OCI-LY3 (cell line): ENCODE results near the gene LRCH1.
A peak's percentile ranks its signal among the peaks of the same experiment; 100 is the strongest.

Source experiments
- H2AFZ ChIP-seq: fragments of 200-600, 300-600 bp; shearing (Covaris generic); 2 replicates; pipeline ENCODE4 v1.6.0; 2014; ENCODE audit warnings: antibody characterized with exemption, low read depth, low read length
- H3K27ac ChIP-seq: fragments of 200-600, 300-600 bp; sonication (generic); 2 replicates; pipeline ENCODE4 v1.5.1; 2014; ENCODE audit warnings: mild to moderate bottlenecking, low read length, moderate library complexity, mixed read lengths
- H3K27me3 ChIP-seq: fragments of 200-600, 300-600 bp; sonication (generic); 2 replicates; pipeline ENCODE4 v1.6.1; 2014; ENCODE audit warnings: low read depth, low read length, mixed read lengths
- H3K36me3 ChIP-seq: fragments of 200-600, 300-600 bp; sonication (generic); replicated peaks from 2 replicates; pipeline ENCODE3; 2014; ENCODE audit warnings: low read depth, low read length, mixed read lengths
- H3K4me1 ChIP-seq: fragments of 300-600, 200-600 bp; sonication (generic); 2 replicates; pipeline ENCODE4 v1.6.1; 2014; ENCODE audit warnings: low read length, mixed read lengths
- H3K4me2 ChIP-seq: fragments of 200-600, 300-600 bp; sonication (generic); 2 replicates; pipeline ENCODE4 v1.6.1; 2014; ENCODE audit warnings: low read length, mixed read lengths
- H3K4me3 ChIP-seq: fragments of 300-600, 200-600 bp; sonication (generic); 2 replicates; pipeline ENCODE4 v1.5.1; 2014; ENCODE audit warnings: antibody characterized with exemption, mild to moderate bottlenecking, low read length, moderate library complexity
- H3K79me2 ChIP-seq: fragments of 300-600, 200-600 bp; shearing (Covaris generic); 2 replicates; pipeline ENCODE4 v1.6.1; 2014; ENCODE audit warnings: mild to moderate bottlenecking, low read length, mixed read lengths
- H3K9ac ChIP-seq: fragments of 300-600, 200-600 bp; shearing (Covaris generic); 2 replicates; pipeline ENCODE4 v1.6.0; 2014; ENCODE audit warnings: mild to moderate bottlenecking, low read length, moderate library complexity
- H3K9me3 ChIP-seq: fragments of 200-600, 300-600 bp; shearing (Covaris generic); 2 replicates; pipeline ENCODE4 v1.6.1; 2014; ENCODE audit warnings: low read length, mixed read lengths; ENCODE audit not compliant: insufficient read depth
- H4K20me1 ChIP-seq: fragments of 200-600, 300-600 bp; sonication (generic); 2 replicates; pipeline ENCODE4 v1.6.1; 2016; ENCODE audit warnings: low read length, mixed read lengths; ENCODE audit not compliant: insufficient read depth
- EZH2phosphoT487 ChIP-seq: fragments of 200-600 bp; shearing (Covaris generic); IDR thresholded peaks from 2 replicates; pipeline ENCODE4 v1.6.1; 2018; ENCODE audit warnings: antibody characterized with exemption, mixed run types, low read depth
- TF ChIP-seq, protein P1 (sequence below): fragments of 200-600, 300-600 bp; sonication (generic); IDR thresholded peaks from 2 replicates; pipeline ENCODE4 v1.5.1; 2014; ENCODE audit warnings: antibody characterized with exemption, low read length, low read depth

Gene LRCH1

DNA sequence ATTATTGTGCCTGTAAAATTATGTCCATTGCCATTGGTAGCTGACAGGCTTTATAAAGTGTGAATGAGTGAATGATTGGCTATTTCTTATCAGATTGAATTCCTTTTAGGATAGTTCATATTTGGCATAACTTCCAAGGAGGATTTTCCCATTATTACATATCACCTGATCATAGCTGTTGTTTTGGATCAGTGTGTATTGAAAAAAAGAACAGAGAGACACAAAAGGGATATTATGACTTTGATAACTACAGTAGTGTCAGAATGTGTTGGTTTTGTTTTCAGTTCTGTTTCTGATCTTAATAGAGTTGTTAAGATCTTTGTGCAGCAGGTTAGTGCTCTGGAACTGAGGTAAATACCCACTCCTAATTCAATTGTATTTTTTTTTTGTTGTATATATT is 103.8 kb downstream of the LRCH1 start:
- H4K20me1 ChIP-seq = no peaks in the 10 kb centered on the region
- peak overlapping the region; percentile 16; the same call in 1 of the 2 replicates for H3K27ac ChIP-seq
- no peaks in the 10 kb centered on the region for H3K27me3 ChIP-seq
- peak overlapping the region; percentile 53 for H3K4me2 ChIP-seq
- no peak overlapping the region for H3K4me3 ChIP-seq
- H3K9me3 ChIP-seq = no peaks in the 10 kb centered on the region
- peaks cover 42% of the 10 kb centered on the region for H3K4me1 ChIP-seq
- peaks cover 7% of the 10 kb centered on the region for H3K36me3 ChIP-seq
- TF ChIP-seq, protein P1, sequence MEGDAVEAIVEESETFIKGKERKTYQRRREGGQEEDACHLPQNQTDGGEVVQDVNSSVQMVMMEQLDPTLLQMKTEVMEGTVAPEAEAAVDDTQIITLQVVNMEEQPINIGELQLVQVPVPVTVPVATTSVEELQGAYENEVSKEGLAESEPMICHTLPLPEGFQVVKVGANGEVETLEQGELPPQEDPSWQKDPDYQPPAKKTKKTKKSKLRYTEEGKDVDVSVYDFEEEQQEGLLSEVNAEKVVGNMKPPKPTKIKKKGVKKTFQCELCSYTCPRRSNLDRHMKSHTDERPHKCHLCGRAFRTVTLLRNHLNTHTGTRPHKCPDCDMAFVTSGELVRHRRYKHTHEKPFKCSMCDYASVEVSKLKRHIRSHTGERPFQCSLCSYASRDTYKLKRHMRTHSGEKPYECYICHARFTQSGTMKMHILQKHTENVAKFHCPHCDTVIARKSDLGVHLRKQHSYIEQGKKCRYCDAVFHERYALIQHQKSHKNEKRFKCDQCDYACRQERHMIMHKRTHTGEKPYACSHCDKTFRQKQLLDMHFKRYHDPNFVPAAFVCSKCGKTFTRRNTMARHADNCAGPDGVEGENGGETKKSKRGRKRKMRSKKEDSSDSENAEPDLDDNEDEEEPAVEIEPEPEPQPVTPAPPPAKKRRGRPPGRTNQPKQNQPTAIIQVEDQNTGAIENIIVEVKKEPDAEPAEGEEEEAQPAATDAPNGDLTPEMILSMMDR = no peak
- no peak for TF ChIP-seq EZH2phosphoT487
- no peak overlapping the region for H2AFZ ChIP-seq
- H3K9ac ChIP-seq = no peak overlapping the region
- peaks cover 55% of the 10 kb centered on the region for H3K79me2 ChIP-seq

DNA sequence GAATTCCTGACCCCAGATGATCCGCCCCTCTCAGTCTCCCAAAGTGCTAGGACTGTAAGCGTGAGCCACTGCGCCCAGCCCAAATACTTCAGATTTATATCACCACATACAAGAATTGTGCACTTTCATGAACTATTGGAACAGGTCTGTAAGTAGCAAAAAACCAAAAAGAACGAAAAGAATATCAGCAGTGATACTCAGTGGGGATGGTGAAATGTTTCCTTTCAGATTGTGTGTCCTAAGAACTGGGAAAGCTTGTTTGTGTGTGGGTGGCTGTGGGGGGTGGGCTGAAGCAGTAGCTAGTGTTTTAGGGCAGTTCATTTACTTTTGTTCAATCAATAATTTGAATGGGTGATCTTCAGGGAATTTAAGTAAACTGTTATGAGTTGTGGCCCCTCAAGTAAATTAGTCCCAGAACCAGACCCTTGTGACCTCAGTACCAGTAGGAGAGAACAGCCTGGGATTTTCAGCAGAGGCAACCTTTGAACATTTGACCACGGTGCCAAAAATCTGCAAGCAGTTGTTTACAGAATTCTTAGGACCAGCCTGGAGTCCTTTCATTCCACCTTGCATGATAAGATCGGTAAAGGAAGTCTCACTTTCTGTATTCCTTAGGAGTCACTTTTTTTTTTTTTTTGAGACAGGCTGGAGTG is 106.6 kb downstream of the LRCH1 start:
- Histone ChIP-seq H2AFZ (no peak overlapping the region), H3K36me3 (no peaks in the 10 kb centered on the region), H3K4me2 (no peak overlapping the region), H3K27me3 (no peaks in the 10 kb centered on the region), H3K4me3 (no peak overlapping the region), H3K27ac (no peak overlapping the region), H4K20me1 (no peaks in the 10 kb centered on the region), H3K9me3 (no peaks in the 10 kb centered on the region), H3K4me1 (peaks cover 69% of the 10 kb centered on the region), H3K79me2 (peaks cover 74% of the 10 kb centered on the region), H3K9ac (no peak overlapping the region)
- TF ChIP-seq, protein P1 = no peak
- TF ChIP-seq EZH2phosphoT487 = no peak

DNA sequence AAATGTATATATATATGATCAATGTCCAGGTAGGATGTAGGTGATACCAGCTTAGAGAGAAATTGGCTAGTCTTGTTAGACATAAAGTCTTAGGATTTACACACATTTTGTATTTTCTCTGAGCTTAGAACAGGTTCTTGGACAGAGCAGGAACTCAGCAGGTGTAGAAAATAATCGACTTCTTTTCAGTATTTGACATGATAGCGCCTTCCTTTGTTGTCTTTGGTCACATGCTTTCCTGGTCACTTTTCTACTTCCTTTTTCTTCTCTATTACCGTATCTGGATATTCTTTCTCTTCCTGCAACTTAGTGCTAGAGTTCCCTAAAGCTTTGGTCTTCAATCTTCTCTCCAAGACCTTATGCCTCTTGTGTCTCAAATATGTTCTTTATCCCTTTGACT is 107.4 kb downstream of the LRCH1 start:
- Histone ChIP-seq H3K27me3 (no peaks in the 10 kb centered on the region), H2AFZ (no peak overlapping the region), H3K79me2 (peaks cover 82% of the 10 kb centered on the region), H3K4me1 (peaks cover 74% of the 10 kb centered on the region), H3K27ac (no peak overlapping the region), H3K4me3 (no peak overlapping the region), H3K36me3 (no peaks in the 10 kb centered on the region), H3K9ac (no peak overlapping the region), H4K20me1 (no peaks in the 10 kb centered on the region), H3K4me2 (peak overlapping the region; percentile 9), H3K9me3 (no peaks in the 10 kb centered on the region)
- no peak for TF ChIP-seq EZH2phosphoT487
- TF ChIP-seq, protein P1 = no peak

DNA sequence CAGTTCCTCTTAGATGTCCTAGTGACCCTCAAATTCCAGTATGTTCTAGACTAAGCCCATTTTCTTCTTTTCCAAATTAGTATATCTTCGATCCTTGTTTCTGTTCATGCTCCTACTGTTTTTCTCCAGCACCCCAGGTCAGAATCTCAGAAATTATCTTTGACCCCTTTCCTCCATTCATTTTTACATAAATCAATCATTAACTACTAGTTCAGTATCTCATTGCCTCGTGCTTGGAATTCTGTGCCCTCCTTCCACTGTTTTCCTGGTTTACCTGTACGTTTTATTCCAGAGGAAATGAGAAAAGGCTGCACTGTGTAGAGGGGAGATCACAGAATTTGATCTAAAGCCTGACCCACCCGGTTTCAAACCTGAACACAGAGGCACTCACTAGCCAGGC is 107.9 kb downstream of the LRCH1 start:
- no peaks in the 10 kb centered on the region for H3K27me3 ChIP-seq
- H4K20me1 ChIP-seq = no peaks in the 10 kb centered on the region
- H3K36me3 ChIP-seq = no peaks in the 10 kb centered on the region
- no peak overlapping the region for H2AFZ ChIP-seq
- H3K4me3 ChIP-seq = no peak overlapping the region
- H3K27ac ChIP-seq = no peak overlapping the region
- H3K9ac ChIP-seq = no peak overlapping the region
- peaks cover 82% of the 10 kb centered on the region for H3K79me2 ChIP-seq
- H3K4me1 ChIP-seq = peaks cover 74% of the 10 kb centered on the region
- TF ChIP-seq, protein P1 = no peak
- no peak for TF ChIP-seq EZH2phosphoT487
- H3K9me3 ChIP-seq = no peaks in the 10 kb centered on the region
- H3K4me2 ChIP-seq = peak overlapping the region; percentile 9
